Kidney epithelial cell (primary cell): ENCODE data around the gene MYL11. TPM values are rescaled to one million over a fixed set of nuclear protein-coding genes. Genes with fewer than 3 reads are reported as not detected.
"Not testable (repeated sequence)": the region's sequence is repeated elsewhere in the genome, so short reads cannot be mapped to it uniquely, and the experiment has no call there.

Source experiments
- DNase-seq: peaks from one replicate; pipeline ENCODE4 v3.0.0-alpha.2; 2010; ENCODE audit warnings: low read depth
- H3K27me3 ChIP-seq: 2 replicates; pipeline ENCODE4 v1.6.0; 2011; ENCODE audit warnings: low read length; ENCODE audit not compliant: control insufficient read depth, insufficient read depth
- H3K36me3 ChIP-seq: 2 replicates; pipeline ENCODE4 v1.5.1; 2011; ENCODE audit warnings: low read length; ENCODE audit not compliant: control insufficient read depth, insufficient read depth
- H3K4me3 ChIP-seq: 2 replicates; pipeline ENCODE4 v1.5.1; 2011; ENCODE audit warnings: low read depth, mild to moderate bottlenecking, control low read depth, low read length
- CTCF ChIP-seq: IDR thresholded peaks from 2 replicates; pipeline ENCODE4 v1.5.1; 2011; ENCODE audit warnings: mild to moderate bottlenecking, moderate library complexity, low read length, control low read depth, inconsistent platforms; ENCODE audit not compliant: insufficient read depth, poor library complexity, severe bottlenecking
- total RNA-seq: library from RNA; depleted of rRNA; stranded (reverse); fragments of >200 nt; gene quantifications from 2 replicates; pipeline ENCODE4 v1.2.3, GENCODE V29; 2015

Gene MYL11
- not detected in 2 replicates for total RNA-seq

- no peaks in the 10 kb centered on the region for H3K36me3 ChIP-seq
- H3K27me3 ChIP-seq: no peaks in the 10 kb centered on the region
- H3K4me3 ChIP-seq: no peak within 1 kb of the TSS
- DNase-seq: no peak
- no peak for TF ChIP-seq CTCF
Observed at GRCh38 chr16:30374538-30374937, at the start of gene MYL11. TSS of gene MYL11 (plus strand) at chr16:30374802. CDS start at chr16:30374858, 56 bp downstream.

GRCh38 chr16:30334473-30334989, 40.1 kb upstream of the MYL11 start:
- peak; percentile 14 for DNase-seq
- not testable (repeated sequence) for H3K27me3 ChIP-seq, H3K36me3 ChIP-seq
- H3K4me3 ChIP-seq: peak overlapping the region; percentile 87

- H3K4me3 ChIP-seq: peak overlapping the region; percentile 87
- DNase-seq: peak; percentile 21
- H3K36me3 ChIP-seq, H3K27me3 ChIP-seq: not testable (repeated sequence)
Observed at GRCh38 chr16:30335028-30335597, 39.5 kb upstream of the MYL11 start.

- Histone ChIP-seq H3K36me3 (no peaks in the 10 kb centered on the region), H3K27me3 (no peaks in the 10 kb centered on the region), H3K4me3 (peak overlapping the region; percentile 34)
- TF ChIP-seq CTCF: no peak
- DNase-seq: peak; percentile 14
Observed at GRCh38 chr16:30335598-30336474, 38.8 kb upstream of the MYL11 start.

GRCh38 chr16:30337964-30338357, 36.6 kb upstream of the MYL11 start:
- H3K36me3 ChIP-seq: not testable (repeated sequence)

GRCh38 chr16:30338715-30339114, 35.9 kb upstream of the MYL11 start:
- not testable (repeated sequence) for DNase-seq, H3K4me3 ChIP-seq, H3K36me3 ChIP-seq, H3K27me3 ChIP-seq

More at GRCh38 chr16:30337964-30338357, 36.6 kb upstream of the MYL11 start:
- not testable (repeated sequence) for H3K27me3 ChIP-seq, H3K4me3 ChIP-seq, DNase-seq

- no peaks in the 10 kb centered on the region for H3K36me3 ChIP-seq
- TF ChIP-seq CTCF: no peak
- DNase-seq: no peak
- no peak overlapping the region for H3K4me3 ChIP-seq
- no peaks in the 10 kb centered on the region for H3K27me3 ChIP-seq
Observed at GRCh38 chr16:30340621-30341020, 34.0 kb upstream of the MYL11 start.

- not testable (repeated sequence) for DNase-seq, H3K36me3 ChIP-seq, H3K27me3 ChIP-seq, H3K4me3 ChIP-seq
Observed at GRCh38 chr16:30341971-30342370, 32.6 kb upstream of the MYL11 start.
